NCI-H524 (cell line): Measurements from ENCODE around the gene JARID2.

Source experiments
- DNase-seq, 2 experiments: peaks; one replicate each; lab custom pipeline; 2025; lab: John Stamatoyannopoulos, UW

Gene JARID2

GRCh38 chr6:15245361-15246216, at the start of gene JARID2:
JARID2 (plus strand) TSS chr6:15246069; CDS start chr6:15246540, 471 bp downstream.
- DNase-seq, result peak; percentile 96 to 98

GRCh38 chr6:15200087-15200486, 45.8 kb upstream of the JARID2 start:
- peak; percentile 87 to 96 for DNase-seq

GRCh38 chr6:15205321-15205720, 40.5 kb upstream of the JARID2 start:
- no peak for DNase-seq

GRCh38 chr6:15206887-15207286, 39.0 kb upstream of the JARID2 start:
- DNase-seq, result no peak

GRCh38 chr6:15207923-15208322, 37.9 kb upstream of the JARID2 start:
- no peak for DNase-seq

GRCh38 chr6:15213838-15214400, 31.9 kb upstream of the JARID2 start:
- DNase-seq, result no peak

GRCh38 chr6:15218401-15218800, 27.5 kb upstream of the JARID2 start:
- no peak for DNase-seq

GRCh38 chr6:15220062-15220461, 25.8 kb upstream of the JARID2 start:
- DNase-seq, result no peak

GRCh38 chr6:15227827-15228318, 18.0 kb upstream of the JARID2 start:
- no peak for DNase-seq

GRCh38 chr6:15230827-15231226, 15.0 kb upstream of the JARID2 start:
- no peak for DNase-seq

- DNase-seq, result no peak
Measured at GRCh38 chr6:15232836-15233510, 12.9 kb upstream of the JARID2 start.

GRCh38 chr6:15234068-15234758, 11.7 kb upstream of the JARID2 start:
- no peak for DNase-seq

- DNase-seq, result no peak
Measured at GRCh38 chr6:15239616-15240364, 6.1 kb upstream of the JARID2 start.

GRCh38 chr6:15242503-15242902, 3.4 kb upstream of the JARID2 start:
- DNase-seq, result no peak

- no peak for DNase-seq
Measured at GRCh38 chr6:15242937-15243614, 2.8 kb upstream of the JARID2 start.

GRCh38 chr6:15243910-15244619, 1.8 kb upstream of the JARID2 start:
- DNase-seq, result no peak

- peak; percentile 42 to 81 for DNase-seq
Measured at GRCh38 chr6:15244620-15245360, 1.1 kb upstream of the JARID2 start.

GRCh38 chr6:15246217-15246665, 372 bp downstream of the JARID2 start:
- DNase-seq, result peak in 1 of 2 experiments; percentile 42
